GM18519 (cell line): ENCODE data around the gene SYT13.

Experiments used
- ATAC-seq: cut with Tn5 transposase; IDR thresholded peaks from one replicate; pipeline ENCODE4 v1.9.1; 2021; ENCODE audit warnings: mild to moderate bottlenecking, moderate library complexity; ENCODE audit not compliant: unreplicated experiment, low FRiP score

Gene SYT13

GRCh38 chr11:45285930-45286632, at the start of gene SYT13:
Gene SYT13 (minus strand): TSS chr11:45286341. CDS start chr11:45286207, 134 bp downstream.
- ATAC-seq, result no peak

- ATAC-seq, result no peak
Measured at GRCh38 chr11:45335434-45335833, 49.3 kb upstream of the SYT13 start.

GRCh38 chr11:45334836-45335235, 48.7 kb upstream of the SYT13 start:
- no peak for ATAC-seq

GRCh38 chr11:45334410-45334809, 48.3 kb upstream of the SYT13 start:
- no peak for ATAC-seq

- ATAC-seq, result no peak
Measured at GRCh38 chr11:45333001-45333971, 47.1 kb upstream of the SYT13 start.

GRCh38 chr11:45332276-45332934, 46.3 kb upstream of the SYT13 start:
- ATAC-seq, result no peak

- no peak for ATAC-seq
Measured at GRCh38 chr11:45331839-45332238, 45.7 kb upstream of the SYT13 start.

- ATAC-seq, result no peak
Measured at GRCh38 chr11:45328726-45329125, 42.6 kb upstream of the SYT13 start.

- ATAC-seq, result no peak
Measured at GRCh38 chr11:45324459-45324858, 38.3 kb upstream of the SYT13 start.

GRCh38 chr11:45323601-45324249, 37.6 kb upstream of the SYT13 start:
- ATAC-seq, result no peak

- ATAC-seq, result no peak
Measured at GRCh38 chr11:45322891-45323600, 36.9 kb upstream of the SYT13 start.

GRCh38 chr11:45322111-45322705, 36.1 kb upstream of the SYT13 start:
- ATAC-seq, result no peak

GRCh38 chr11:45321669-45322068, 35.5 kb upstream of the SYT13 start:
- no peak for ATAC-seq

- ATAC-seq, result no peak
Measured at GRCh38 chr11:45321031-45321595, 35.0 kb upstream of the SYT13 start.

GRCh38 chr11:45320371-45320770, 34.2 kb upstream of the SYT13 start:
- ATAC-seq, result no peak

GRCh38 chr11:45319077-45319476, 32.9 kb upstream of the SYT13 start:
- no peak for ATAC-seq

- ATAC-seq, result no peak
Measured at GRCh38 chr11:45318516-45318915, 32.4 kb upstream of the SYT13 start.

GRCh38 chr11:45316258-45316657, 30.1 kb upstream of the SYT13 start:
- no peak for ATAC-seq

GRCh38 chr11:45314900-45315299, 28.8 kb upstream of the SYT13 start:
- ATAC-seq, result no peak
